HepG2 (cell line): Measurements from ENCODE around the gene OTUD7B. TPM values are rescaled to one million over a fixed set of nuclear protein-coding genes. Genes with fewer than 3 reads are reported as not detected.

Experiments
- CBFB ChIP-seq: sonication (generic); formaldehyde crosslinking; IDR thresholded peaks from 2 replicates; pipeline ENCODE4 v1.4.0; 2020; ENCODE audit warnings: missing genetic modification reagents
- FOXC1 ChIP-seq: sonication (generic); formaldehyde crosslinking; IDR thresholded peaks from 2 replicates; pipeline ENCODE4 v1.8.0; 2022; ENCODE audit warnings: mild to moderate bottlenecking, missing genetic modification reagents, borderline replicate concordance
- GZF1 ChIP-seq: sonication (generic); formaldehyde crosslinking; IDR thresholded peaks from 2 replicates; pipeline ENCODE4 v1.5.1; 2020; ENCODE audit warnings: mild to moderate bottlenecking, missing genetic modification reagents
- HMGA1 ChIP-seq: sonication (generic); formaldehyde crosslinking; conservative IDR thresholded peaks from 2 replicates; pipeline ENCODE4 v1.4.0; 2020; ENCODE audit warnings: missing genetic modification reagents
- HOXA5 ChIP-seq: sonication (generic); formaldehyde crosslinking; IDR thresholded peaks from 2 replicates; pipeline ENCODE4 v1.4.0; 2020; ENCODE audit warnings: missing genetic modification reagents
- MED8 ChIP-seq: sonication (generic); formaldehyde crosslinking; IDR thresholded peaks from 2 replicates; pipeline ENCODE4 v1.8.1; 2023; ENCODE audit warnings: mild to moderate bottlenecking, missing genetic modification reagents; ENCODE audit not compliant: insufficient replicate concordance
- NFYB ChIP-seq: sonication (generic); formaldehyde crosslinking; IDR thresholded peaks from 2 replicates; pipeline ENCODE4 v1.4.0; 2020; ENCODE audit warnings: missing genetic modification reagents
- PTBP1 ChIP-seq: fragments of 200-400 bp; formaldehyde crosslinking; IDR thresholded peaks from 2 replicates; pipeline ENCODE4 v1.6.1; 2018; ENCODE audit warnings: low read length, low read depth; ENCODE audit not compliant: poor library complexity, severe bottlenecking
- REPIN1 ChIP-seq: sonication (generic); formaldehyde crosslinking; IDR thresholded peaks from 2 replicates; pipeline ENCODE4 v1.8.0; 2022; ENCODE audit warnings: missing genetic modification reagents, low read depth, mild to moderate bottlenecking, borderline replicate concordance
- SNAI1 ChIP-seq: sonication (generic); formaldehyde crosslinking; IDR thresholded peaks from 2 replicates; pipeline ENCODE4 v1.5.0; 2020; ENCODE audit warnings: mild to moderate bottlenecking, missing genetic modification reagents, borderline replicate concordance
- SRF ChIP-seq: IDR thresholded peaks from 2 replicates; pipeline ENCODE4 v1.6.1; 2011; ENCODE audit warnings: mild to moderate bottlenecking, low read depth, low read length, moderate library complexity
- ZNF12 ChIP-seq: sonication (generic); formaldehyde crosslinking; IDR thresholded peaks from 2 replicates; pipeline ENCODE4 v1.5.0; 2020; ENCODE audit warnings: missing genetic modification reagents
- ZNF160 ChIP-seq: sonication (generic); formaldehyde crosslinking; IDR thresholded peaks from 2 replicates; pipeline ENCODE4 v1.8.0; 2022; ENCODE audit warnings: mild to moderate bottlenecking, inconsistent platforms, missing genetic modification reagents
- ZNF20 ChIP-seq: sonication (generic); formaldehyde crosslinking; IDR thresholded peaks from 2 replicates; pipeline ENCODE4 v1.4.0; 2020; ENCODE audit warnings: mild to moderate bottlenecking, moderate library complexity, missing genetic modification reagents
- ZNF660 ChIP-seq: sonication (generic); formaldehyde crosslinking; IDR thresholded peaks from 2 replicates; pipeline ENCODE4 v1.5.1; 2020; ENCODE audit warnings: mild to moderate bottlenecking, low read depth, missing genetic modification reagents, borderline replicate concordance
- ZNF775 ChIP-seq: sonication (generic); formaldehyde crosslinking; IDR thresholded peaks from 2 replicates; pipeline ENCODE4 v1.4.0; 2020; ENCODE audit warnings: missing genetic modification reagents, mild to moderate bottlenecking, moderate library complexity, borderline replicate concordance
- ZNF883 ChIP-seq: sonication (generic); formaldehyde crosslinking; IDR thresholded peaks from 2 replicates; pipeline ENCODE4 v1.5.1; 2020; ENCODE audit warnings: mild to moderate bottlenecking, missing genetic modification reagents; ENCODE audit errors: not compliant biosample characterization
- ZSCAN9 ChIP-seq: IDR thresholded peaks from 2 replicates; pipeline ENCODE4 v1.6.1; 2016; ENCODE audit warnings: borderline replicate concordance
- polyA plus RNA-seq, 8 experiments: library from polyadenylated mRNA; depleted of rRNA in 3 of 8; stranded (reverse) in 7 of 8; unstranded in 1 of 8; fragments of >200 nt; fragmentation: Illumina TruSeq in 4 of 8; extraction: Trizol in 4 of 8; gene quantifications; 2 replicates each; pipeline versions ENCODE4 v1.2.1 to v1.2.3, GENCODE V29; 2011 to 2016; ENCODE audit warnings: low read depth in 4 of 8, missing spikeins in 1 of 8, mixed read lengths in 1 of 8; ENCODE audit not compliant: insufficient read depth in 1 of 8
- total RNA-seq, 5 experiments: library from RNA; depleted of rRNA; stranded (reverse); fragments of >200 nt; fragmentation: Illumina TruSeq; extraction: Trizol; gene quantifications; 2 replicates each; pipeline ENCODE4 v1.2.3, GENCODE V29; 2016; ENCODE audit warnings: low read depth in 1 of 5
- TF ChIP-seq, protein P1 (sequence below): sonication (generic); formaldehyde crosslinking; IDR thresholded peaks from 2 replicates; pipeline ENCODE4 v1.5.0; 2020; ENCODE audit warnings: missing genetic modification reagents, mild to moderate bottlenecking, borderline replicate concordance
- TF ChIP-seq, protein P2 (sequence below): IDR thresholded peaks from 2 replicates; pipeline ENCODE4 v1.6.1; 2018; ENCODE audit warnings: missing genetic modification reagents
- TF ChIP-seq, protein P3 (sequence below): sonication (generic); formaldehyde crosslinking; conservative IDR thresholded peaks from 2 replicates; pipeline ENCODE4 v1.4.0; 2020; ENCODE audit warnings: missing genetic modification reagents
- TF ChIP-seq, protein P4 (sequence below): sonication (generic); formaldehyde crosslinking; IDR thresholded peaks from 2 replicates; pipeline ENCODE4 v1.8.1; 2023; ENCODE audit warnings: mild to moderate bottlenecking, inconsistent platforms, moderate library complexity, missing genetic modification reagents, borderline replicate concordance
- TF ChIP-seq, protein P5 (sequence below): sonication (generic); formaldehyde crosslinking; IDR thresholded peaks from 2 replicates; pipeline ENCODE4 v1.4.0; 2020; ENCODE audit warnings: mild to moderate bottlenecking, missing genetic modification reagents, borderline replicate concordance

The OTUD7B gene
- total and polyA plus RNA-seq, 2 of the 13 experiments (the other 11 are each of a cell fraction or from before 2014, with no cell fraction given), result 5.1 to 11.2 TPM

DNA sequence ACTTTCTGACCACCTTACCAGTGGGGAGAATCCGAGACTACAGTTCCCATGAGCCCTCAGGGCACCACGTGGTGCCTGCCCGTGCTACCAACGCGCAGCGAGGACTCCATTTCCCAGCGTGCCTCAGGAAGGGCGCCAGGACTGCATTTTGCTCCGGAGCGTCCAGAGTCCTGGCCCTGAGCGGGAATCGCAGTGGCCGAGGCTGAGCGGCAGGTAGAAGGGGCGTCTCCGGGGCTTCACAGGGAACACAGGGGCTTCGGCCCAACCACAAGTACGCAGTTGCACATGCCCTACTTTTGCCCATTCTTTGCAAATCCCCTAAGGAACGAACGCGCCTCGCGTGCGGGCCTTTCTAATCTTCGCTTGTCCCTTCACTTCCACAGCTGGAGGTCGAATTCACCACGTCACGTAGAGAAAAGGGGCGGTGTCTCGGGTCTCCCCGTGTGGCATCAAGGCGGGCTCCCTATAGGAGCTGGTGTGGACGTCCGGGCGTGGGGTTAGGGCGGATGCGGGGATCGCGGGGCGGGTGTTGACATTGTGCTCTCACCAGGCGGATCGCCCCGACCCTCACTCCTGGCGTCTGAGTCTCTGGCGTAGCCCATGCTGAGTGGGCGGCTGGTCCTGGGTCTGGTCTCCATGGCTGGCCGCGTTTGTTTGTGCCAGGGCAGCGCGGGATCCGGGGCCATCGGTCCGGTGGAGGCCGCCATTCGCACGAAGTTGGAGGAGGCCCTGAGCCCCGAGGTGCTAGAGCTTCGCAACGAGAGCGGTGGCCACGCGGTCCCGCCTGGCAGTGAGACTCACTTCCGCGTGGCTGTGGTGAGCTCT, 110.9 kb downstream of the OTUD7B start, which contains the start of gene BOLA1 (continued):
- no peak for TF ChIP-seq SNAI1 (CRISPR knock-in tag)
- TF ChIP-seq ZNF160 (CRISPR knock-in tag), result no peak
- peak; percentile 64 for TF ChIP-seq NFYB
- TF ChIP-seq, protein P1, sequence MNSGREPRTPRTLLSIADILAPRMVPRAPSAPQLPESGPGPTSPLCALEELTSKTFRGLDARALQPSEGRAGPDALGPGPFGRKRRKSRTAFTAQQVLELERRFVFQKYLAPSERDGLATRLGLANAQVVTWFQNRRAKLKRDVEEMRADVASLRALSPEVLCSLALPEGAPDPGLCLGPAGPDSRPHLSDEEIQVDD, result no peak
- TF ChIP-seq MED8 (CRISPR knock-in tag), result no peak
- TF ChIP-seq ZSCAN9 (CRISPR knock-in tag), result no peak
- TF ChIP-seq REPIN1 (CRISPR knock-in tag), result no peak
- TF ChIP-seq FOXC1 (CRISPR knock-in tag), result peak; percentile 35; the same call in 1 of the 2 replicates
- no peak for TF ChIP-seq GZF1
- no peak for TF ChIP-seq HMGA1
- no peak for TF ChIP-seq ZNF883 (CRISPR knock-in tag)
- no peak for TF ChIP-seq ZNF660 (CRISPR knock-in tag)
- no peak for TF ChIP-seq SRF
- TF ChIP-seq, protein P2, sequence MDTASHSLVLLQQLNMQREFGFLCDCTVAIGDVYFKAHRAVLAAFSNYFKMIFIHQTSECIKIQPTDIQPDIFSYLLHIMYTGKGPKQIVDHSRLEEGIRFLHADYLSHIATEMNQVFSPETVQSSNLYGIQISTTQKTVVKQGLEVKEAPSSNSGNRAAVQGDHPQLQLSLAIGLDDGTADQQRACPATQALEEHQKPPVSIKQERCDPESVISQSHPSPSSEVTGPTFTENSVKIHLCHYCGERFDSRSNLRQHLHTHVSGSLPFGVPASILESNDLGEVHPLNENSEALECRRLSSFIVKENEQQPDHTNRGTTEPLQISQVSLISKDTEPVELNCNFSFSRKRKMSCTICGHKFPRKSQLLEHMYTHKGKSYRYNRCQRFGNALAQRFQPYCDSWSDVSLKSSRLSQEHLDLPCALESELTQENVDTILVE (CRISPR knock-in tag), result no peak
- TF ChIP-seq CBFB, result peak; percentile 54; the same call in 1 of the 2 replicates
- no peak for TF ChIP-seq HOXA5
- TF ChIP-seq, protein P3, sequence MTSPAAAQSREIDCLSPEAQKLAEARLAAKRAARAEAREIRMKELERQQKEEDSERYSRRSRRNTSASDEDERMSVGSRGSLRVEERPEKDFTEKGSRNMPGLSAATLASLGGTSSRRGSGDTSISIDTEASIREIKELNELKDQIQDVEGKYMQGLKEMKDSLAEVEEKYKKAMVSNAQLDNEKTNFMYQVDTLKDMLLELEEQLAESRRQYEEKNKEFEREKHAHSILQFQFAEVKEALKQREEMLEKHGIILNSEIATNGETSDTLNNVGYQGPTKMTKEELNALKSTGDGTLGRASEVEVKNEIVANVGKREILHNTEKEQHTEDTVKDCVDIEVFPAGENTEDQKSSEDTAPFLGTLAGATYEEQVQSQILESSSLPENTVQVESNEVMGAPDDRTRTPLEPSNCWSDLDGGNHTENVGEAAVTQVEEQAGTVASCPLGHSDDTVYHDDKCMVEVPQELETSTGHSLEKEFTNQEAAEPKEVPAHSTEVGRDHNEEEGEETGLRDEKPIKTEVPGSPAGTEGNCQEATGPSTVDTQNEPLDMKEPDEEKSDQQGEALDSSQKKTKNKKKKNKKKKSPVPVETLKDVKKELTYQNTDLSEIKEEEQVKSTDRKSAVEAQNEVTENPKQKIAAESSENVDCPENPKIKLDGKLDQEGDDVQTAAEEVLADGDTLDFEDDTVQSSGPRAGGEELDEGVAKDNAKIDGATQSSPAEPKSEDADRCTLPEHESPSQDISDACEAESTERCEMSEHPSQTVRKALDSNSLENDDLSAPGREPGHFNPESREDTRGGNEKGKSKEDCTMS (CRISPR knock-in tag), result no peak
- TF ChIP-seq PTBP1, result no peak
- TF ChIP-seq, protein P4, sequence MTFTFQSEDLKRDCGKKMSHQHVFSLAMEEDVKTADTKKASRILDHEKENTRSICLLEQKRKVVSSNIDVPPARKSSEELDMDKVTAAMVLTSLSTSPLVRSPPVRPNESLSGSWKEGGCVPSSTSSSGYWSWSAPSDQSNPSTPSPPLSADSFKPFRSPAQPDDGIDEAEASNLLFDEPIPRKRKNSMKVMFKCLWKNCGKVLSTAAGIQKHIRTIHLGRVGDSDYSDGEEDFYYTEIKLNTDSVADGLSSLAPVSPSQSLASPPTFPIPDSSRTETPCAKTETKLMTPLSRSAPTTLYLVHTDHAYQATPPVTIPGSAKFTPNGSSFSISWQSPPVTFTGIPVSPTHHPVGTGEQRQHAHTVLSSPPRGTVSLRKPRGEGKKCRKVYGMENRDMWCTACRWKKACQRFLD (CRISPR knock-in tag), result no peak
- TF ChIP-seq ZNF20 (CRISPR knock-in tag), result no peak
- no peak for TF ChIP-seq ZNF12 (CRISPR knock-in tag)
- TF ChIP-seq, protein P5, sequence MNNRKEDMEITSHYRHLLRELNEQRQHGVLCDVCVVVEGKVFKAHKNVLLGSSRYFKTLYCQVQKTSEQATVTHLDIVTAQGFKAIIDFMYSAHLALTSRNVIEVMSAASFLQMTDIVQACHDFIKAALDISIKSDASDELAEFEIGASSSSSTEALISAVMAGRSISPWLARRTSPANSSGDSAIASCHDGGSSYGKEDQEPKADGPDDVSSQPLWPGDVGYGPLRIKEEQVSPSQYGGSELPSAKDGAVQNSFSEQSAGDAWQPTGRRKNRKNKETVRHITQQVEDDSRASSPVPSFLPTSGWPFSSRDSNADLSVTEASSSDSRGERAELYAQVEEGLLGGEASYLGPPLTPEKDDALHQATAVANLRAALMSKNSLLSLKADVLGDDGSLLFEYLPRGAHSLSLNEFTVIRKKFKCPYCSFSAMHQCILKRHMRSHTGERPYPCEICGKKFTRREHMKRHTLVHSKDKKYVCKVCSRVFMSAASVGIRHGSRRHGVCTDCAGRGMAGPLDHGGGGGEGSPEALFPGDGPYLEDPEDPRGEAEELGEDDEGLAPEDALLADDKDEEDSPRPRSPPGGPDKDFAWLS (CRISPR knock-in tag), result no peak
- no peak for TF ChIP-seq ZNF775 (CRISPR knock-in tag)
